SIG-M5 (cell line): ENCODE results near the gene FOXO3.

ENCODE experiments used
- DNase-seq: peaks from one replicate; lab custom pipeline; 2025; lab: John Stamatoyannopoulos, UW

The FOXO3 gene

GRCh38 chr6:108597572-108598304 lies 37.0 kb downstream of the FOXO3 start:
- no peak for DNase-seq

- no peak for DNase-seq
Measured at GRCh38 chr6:108598305-108598863, 37.7 kb downstream of the FOXO3 start.

GRCh38 chr6:108604156-108604555 lies 43.4 kb downstream of the FOXO3 start:
- DNase-seq = no peak

- DNase-seq = no peak
Measured at GRCh38 chr6:108606250-108606690, 45.6 kb downstream of the FOXO3 start.

DNA sequence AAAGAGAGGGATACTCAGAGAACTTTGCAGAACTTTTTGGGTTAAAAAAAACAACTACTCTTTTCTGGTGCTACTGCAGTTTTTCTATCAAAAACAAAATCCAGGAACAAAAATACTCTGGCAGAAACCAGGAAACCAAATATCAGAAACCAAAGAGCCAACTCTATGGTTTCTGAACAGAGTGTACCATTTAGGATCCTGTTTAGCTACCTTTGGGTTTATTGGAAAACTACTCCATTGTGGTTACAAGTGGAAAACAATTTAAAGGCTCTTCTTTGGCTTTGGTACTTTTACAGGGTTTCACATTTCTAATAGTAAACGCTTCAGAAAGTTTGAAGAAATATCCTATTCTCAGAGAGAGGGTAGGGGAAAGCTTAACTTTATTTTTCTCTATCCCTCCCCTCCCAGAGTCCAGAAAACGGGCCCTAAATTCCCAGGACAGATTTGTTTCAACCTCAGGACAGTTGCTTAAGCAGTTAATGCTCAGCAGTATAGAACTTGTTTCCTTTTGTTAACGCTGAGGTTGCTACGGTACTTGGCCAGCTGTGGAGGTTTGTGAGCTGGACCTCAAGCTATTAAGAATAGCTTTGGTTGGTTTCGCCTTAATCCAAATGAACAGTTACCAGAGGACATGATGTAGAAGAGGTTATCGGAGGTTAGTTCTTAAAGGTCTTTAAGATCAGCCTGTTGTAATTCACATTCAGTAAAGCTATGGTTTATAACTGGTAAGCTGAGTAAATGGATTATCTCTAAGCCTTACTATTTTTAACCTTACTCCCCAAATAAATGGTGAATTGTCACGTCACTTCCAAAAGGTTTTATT lies 47.9 kb downstream of the FOXO3 start:
- no peak for DNase-seq

DNA sequence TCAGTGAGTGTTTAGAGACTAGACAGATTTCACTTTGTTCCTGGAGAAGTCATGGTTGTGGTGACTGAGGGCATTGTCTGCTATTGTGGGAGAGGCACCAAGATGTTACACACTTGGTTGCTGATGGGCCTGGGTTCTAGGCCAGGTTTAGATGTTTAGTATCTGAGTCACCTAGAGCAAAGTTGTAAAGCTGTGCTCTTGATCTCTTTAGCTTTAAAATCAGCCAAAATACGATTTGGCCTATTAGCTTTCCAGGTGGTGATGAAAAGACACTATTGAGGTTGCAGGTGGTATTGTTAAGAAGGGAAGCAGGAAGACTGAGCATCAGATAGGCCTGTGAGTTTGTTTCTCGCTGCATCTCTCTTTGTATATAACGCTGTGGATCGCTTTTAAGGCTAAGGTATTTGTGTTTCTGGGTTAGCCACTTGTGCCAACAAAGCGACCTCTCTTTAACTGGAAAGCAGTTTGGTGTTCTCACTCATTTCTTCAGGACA lies 48.6 kb downstream of the FOXO3 start:
- no peak for DNase-seq

DNA sequence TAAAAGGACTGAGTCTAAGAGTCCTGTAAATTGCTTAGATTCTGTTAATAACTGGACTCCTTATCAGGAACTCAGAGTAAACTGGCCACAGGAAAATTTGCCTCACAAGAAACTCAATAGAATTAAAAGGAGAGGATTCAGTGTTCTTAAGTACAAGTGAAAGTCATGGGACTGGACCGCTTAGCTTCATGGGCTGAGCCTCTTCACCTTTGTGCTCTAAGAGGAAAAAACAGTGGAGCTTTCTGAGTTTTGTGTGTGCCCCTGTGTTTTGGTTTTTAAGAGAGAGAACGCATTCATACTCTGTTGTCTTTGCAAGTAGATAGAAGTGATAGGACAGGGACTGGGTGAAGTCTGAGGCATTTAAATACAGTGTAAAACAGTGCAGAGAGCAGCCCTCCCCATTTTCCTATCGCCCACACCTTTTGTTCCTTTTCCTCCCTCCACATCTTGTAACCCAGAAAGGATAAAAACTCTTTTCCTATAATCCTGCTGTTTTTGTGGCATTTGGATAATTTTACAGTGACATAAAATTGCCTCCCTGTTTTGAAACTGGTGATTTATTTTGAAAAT lies 49.6 kb downstream of the FOXO3 start:
- DNase-seq = no peak

DNA sequence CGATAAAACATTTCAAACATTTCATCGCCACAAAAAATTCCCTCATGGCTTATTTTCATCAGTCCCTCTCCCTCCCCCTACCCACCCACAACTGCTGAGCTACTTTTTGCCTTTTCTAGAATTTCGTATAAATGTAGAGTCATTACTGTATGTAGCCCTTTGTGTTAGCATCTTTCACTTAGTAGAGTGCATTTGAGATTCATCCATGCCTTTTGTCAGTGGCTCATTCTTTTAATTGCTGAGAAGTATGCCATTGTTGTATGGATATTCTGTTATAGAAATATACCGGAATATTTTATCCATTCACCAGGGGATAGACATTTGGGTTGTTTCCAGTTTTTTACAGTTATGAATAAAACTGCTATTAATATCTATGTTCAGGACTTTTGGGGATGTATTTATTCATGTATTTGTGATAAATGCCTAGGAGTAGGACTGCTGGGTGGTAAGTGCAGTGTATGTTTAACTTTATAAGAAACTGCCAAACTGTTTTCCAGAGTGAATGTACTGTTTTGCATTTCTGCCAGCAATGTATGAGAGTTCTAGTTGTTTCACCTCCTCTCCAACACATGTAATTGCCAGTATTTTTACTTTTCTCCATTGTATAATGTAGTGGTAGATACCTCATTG lies 50.4 kb downstream of the FOXO3 start:
- no peak for DNase-seq

DNA sequence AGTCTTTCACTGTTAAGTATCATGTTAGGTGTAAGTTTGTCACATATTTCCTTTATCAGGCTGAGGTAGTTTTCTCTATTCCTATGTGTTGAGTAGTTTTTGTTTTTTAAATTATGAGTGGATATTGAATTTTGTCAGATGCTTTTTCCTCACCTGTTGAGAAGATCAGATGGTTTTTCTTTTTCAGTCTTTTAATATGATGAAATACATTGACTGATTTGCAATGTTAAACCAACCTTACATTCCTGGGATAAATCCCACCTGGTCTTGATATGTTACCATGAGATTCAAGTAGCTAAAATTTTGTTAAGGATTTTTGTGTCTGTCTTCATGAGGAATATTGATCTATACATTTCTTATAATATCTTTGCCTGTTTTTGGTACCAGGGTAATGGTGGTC lies 52.1 kb downstream of the FOXO3 start:
- DNase-seq = no peak

- DNase-seq = no peak
Measured at GRCh38 chr6:108616544-108616943, 55.8 kb downstream of the FOXO3 start.

- no peak for DNase-seq
Measured at GRCh38 chr6:108616973-108617372, 56.3 kb downstream of the FOXO3 start.

- no peak for DNase-seq
Measured at GRCh38 chr6:108618623-108619152, 58.0 kb downstream of the FOXO3 start.

DNA sequence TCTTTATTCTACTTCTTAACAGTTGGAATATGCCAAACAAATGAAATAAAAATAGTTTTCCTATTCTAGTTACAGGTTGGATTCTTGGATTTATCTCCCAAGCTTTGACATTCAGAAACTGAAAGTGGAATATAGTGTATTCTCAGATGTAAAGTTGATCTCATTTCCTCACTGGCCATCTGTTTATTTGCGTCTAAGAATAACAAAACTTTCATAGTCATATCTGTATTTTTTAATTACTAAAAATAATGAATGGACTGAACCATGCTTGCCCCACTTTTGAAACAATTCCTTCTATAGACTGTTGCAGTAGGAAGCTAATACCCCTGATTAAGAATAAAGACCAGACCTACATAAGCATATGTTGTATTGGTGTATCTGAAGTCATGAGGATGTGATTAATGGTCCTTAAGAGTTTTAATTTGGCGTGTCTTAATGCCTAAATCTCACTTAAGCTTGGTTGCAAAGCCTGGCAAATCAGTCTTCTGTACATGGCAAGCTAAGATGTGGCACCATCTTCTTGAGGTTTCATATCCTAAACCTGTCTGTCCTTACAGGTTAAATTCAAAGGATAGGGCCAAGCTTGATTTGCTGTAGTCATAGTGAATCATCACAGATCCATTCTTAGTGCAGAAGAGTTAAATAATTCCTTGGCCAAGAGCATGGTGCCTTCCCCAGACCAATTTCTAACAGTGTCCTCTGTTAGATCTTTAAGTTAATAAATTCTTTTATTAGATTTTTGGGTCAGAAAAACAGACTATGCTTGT lies 58.9 kb downstream of the FOXO3 start:
- DNase-seq = no peak

- DNase-seq = no peak
Measured at GRCh38 chr6:108621117-108621516, 60.4 kb downstream of the FOXO3 start.

- no peak for DNase-seq
Measured at GRCh38 chr6:108622641-108623298, 62.1 kb downstream of the FOXO3 start.

DNA sequence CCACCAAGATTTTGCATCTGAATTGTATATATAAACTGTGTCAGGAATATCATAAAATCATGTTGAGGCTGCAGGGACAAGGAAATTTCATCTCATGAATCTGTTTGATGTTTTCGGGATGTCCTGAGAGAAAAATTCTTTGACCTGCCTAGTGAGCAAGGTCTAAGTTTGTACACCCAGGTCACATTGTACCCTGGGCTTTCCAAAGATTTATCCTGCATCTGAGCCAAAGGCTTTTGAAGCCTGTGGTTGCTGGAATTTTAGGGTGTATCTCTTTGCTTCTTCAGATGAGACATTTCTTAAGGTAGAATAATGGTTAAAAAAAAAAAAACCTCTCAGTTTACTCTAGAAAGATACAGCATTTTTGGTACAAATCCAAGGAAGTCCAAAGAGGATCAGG lies 63.3 kb downstream of the FOXO3 start:
- no peak for DNase-seq

DNA sequence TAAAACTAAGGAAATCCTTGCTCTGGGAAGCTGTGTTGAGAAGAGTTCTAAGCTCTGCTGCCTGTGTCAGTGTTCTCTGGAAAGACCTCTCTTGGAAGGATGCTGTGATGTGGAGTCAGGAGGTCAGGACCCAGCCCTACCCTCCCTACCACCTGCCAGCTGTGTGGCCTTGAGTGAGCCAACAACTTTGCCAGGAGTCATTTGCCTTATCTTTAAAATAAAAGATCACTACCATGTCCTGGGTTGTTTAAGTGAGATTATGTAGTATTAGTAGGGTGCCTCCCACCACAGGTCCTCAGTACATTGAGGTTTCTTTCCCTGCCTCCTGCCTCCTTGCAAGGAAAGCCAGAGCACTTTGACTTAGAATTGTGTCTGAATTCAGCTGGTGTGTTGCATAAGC lies 64.9 kb downstream of the FOXO3 start:
- no peak for DNase-seq

DNA sequence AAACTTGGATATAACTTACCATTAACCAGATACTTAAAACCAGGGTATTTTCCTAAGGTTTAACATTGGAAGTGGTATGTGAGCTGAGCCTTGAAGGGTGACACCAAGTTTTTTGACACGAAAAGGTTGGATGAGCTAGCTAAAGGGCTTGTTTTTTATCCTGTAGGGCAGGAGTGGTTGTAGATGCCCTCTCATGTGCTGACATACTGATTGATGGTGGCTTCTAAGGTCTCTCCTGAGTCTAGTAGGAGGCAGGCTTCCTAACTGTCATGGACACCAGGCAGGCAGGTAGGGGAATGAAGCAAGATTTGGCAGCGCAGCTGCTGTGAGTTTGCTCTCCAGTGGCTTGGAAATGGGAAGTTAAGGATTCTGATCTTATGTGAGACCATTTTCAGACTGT lies 66.1 kb downstream of the FOXO3 start:
- DNase-seq = no peak

- no peak for DNase-seq
Measured at GRCh38 chr6:108627692-108628550, 67.2 kb downstream of the FOXO3 start.
